GM18519 (cell line): Measurements from ENCODE around the gene SCO1.
"Not testable (repeated sequence)": the region's sequence is repeated elsewhere in the genome, so short reads cannot be mapped to it uniquely, and the experiment has no call there.

Experiments
- ATAC-seq: cut with Tn5 transposase; IDR thresholded peaks from one replicate; pipeline ENCODE4 v1.9.1; 2021; ENCODE audit warnings: mild to moderate bottlenecking, moderate library complexity; ENCODE audit not compliant: unreplicated experiment, low FRiP score

Gene SCO1

DNA sequence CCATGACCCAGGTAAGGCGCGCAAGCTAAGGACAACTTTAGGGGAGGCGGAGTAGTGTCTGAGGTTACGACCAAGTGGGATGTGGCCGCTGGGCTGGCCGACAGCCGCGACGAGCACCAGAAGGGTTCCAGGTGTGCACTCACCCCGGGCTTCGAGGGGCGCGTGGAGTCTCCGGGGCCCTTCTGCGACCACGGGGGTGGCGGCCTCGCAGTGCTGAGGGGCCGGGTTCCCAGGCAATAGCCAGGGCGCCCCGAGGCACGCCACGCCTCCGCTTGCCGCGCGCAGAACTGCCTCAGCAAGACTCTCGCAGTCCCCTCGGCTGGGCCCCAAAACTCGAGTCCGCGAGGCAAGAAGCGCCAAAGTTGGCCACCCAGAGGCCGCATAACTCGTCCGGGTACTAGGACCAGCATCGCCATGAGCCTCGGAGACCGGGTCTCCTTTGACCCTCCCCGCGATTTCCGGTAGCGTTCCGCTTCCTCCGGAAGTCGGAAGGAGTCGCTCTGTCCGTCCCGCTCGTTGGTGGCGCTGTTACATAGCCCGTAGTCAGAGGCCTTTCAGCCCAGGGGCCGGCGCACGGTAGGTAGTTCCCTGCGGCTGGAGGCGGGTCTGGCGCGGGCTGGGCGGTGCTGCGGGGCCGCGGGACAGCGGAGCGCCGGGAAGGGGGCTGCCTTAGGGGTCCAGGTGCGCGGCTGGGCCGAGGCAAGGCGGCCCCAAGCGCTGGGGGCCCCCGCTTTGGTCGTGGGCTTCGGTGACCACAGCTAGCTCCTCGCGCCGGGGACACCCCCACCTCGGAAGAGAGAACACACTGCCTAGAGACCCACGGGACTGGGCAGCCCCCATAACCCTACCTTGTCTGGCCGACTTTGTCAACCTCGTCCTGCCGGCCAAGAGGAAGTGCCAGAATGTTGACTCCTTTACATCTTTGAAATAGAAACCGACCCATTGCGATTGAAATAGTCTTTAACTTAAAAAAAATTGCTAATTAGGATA, at the start of gene SCO1, which contains the start of gene ADPRM:
Gene SCO1, minus strand, starts transcription at position 442 of the 990 bp plus-strand sequence. Its CDS starts 26 bp downstream, at position 416.
Gene ADPRM, plus strand, starts transcription at position 503 of the 990 bp plus-strand sequence. CDS start 7,333 bp downstream, outside the sequence.
- ATAC-seq, result peak; percentile 93

DNA sequence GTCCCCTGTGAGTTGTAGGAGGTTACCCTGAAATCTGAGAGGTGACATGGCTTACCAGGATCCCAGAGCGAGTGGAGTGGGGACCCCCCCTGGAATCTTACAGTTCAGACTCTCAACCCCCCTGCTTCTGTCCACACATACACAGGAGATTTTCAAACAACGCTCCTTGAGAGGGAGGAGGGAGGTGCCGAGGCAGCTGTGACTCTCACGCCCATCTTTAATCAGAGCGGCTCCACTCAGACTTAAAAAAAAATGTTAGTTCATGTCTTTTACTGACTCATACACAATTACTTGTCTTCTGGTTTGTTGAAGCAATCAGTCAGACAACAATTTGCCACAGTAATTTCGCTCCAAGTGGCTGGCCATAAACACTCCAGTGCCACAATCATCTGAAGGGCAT, 47.9 kb upstream of the SCO1 start:
- no peak for ATAC-seq

DNA sequence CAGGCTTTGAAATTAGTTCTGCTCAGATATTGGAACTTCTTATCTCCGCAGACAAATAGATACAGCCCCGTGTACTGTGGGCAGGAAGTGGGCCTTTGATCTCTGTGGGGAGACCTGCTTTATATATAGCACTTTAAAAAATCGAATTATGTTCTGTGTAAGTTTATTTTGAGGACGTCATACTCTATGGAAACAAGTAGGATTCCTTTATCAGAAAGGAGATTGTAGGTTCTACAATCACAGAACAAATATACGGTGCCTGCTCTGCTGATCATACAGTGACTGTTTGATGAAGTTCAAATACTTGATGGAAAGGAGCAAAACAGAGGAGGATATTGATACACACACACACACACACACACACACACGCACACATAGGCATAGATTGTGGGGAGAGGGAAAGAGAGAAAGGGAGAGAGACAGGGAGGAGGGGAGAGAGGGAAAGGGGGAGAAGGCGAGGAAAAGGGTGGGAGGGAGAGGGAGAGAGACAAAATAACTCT, 47.2 kb upstream of the SCO1 start:
- ATAC-seq, result no peak

DNA sequence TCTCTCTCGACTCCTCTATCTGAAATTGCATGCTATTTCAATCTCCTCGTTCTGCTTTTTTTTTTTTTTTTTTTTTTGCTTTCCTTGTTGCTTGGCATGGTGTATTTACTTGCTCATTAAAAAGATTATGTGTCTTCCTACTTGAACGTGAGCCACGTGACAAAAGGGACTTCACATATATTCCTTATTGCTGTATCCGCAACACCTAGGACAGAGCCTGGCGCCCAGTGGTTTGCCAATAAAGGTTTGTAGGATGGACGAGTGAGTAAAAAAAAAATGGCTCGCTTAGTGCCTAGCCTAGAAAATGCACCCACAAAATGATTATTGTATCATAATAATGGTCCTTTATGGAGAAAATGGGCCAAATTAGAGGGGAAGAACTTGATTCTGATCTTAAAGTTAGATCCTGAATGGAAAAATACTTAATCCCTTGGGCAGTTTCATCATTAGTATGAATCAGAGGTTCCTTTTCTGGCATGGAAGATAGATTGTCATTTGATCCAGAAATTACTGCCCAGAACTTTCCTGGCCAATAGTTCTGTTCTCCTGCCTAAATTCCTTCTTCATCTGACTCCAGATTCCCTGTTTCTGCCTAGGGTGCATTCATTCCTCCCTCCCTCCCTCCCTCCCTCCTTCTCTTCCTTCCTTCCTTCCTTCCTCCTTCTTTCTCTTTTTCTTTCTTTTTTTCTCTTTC, 46.1 kb upstream of the SCO1 start:
- ATAC-seq, result no peak

DNA sequence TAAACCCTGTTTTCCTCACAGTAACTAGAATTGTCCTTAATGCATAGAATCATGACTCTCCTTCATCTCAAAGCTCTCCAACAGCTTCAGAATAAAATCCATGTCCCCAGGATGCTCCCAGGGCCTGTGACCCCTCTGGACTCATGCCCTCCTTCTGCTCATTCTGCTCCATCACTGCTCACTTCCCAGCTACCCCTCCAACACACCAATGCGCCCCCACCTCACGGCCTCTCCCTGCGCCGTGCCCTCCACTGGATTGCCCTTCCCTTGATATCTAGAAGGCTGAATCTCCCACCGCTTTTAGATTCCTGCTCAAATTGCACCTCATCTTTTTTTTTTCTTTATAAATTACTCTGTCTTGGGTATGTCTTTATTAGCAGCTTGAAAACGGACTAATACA, 45.1 kb upstream of the SCO1 start:
- no peak for ATAC-seq

DNA sequence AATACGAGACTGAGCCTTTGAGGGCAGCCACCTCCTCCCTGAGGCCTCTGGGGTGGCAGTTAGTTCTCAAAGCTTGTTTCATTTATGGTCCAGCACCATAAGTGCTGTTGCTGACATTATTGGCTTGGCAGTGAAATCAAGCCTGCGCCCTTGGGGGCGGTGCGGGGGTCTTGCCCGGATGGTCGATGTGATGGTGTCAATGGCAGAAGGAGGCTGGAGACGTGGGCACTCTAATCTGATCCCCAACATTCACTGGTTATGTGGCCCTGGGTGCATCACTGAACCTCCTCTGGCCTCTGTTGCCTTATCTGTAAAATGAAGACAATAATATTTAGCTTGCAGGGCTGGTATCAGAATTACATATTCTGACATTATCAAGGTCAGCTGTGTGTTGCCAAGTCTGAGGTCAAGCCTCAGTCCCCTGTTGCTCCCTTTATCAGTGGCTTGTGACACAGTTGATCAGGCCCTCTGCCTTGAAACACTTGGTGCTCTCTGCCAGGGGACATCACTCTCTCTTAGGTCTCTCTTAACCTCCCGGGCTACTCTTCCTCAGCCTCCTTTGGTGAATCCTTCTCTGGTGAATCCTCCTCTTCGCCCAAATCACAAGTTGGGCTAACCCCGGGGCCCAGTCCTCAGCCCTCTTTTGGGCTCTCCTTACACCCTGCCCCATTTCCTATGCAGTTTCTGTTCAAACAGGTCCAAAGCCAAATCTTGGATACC, 44.2 kb upstream of the SCO1 start:
- ATAC-seq, result no peak

DNA sequence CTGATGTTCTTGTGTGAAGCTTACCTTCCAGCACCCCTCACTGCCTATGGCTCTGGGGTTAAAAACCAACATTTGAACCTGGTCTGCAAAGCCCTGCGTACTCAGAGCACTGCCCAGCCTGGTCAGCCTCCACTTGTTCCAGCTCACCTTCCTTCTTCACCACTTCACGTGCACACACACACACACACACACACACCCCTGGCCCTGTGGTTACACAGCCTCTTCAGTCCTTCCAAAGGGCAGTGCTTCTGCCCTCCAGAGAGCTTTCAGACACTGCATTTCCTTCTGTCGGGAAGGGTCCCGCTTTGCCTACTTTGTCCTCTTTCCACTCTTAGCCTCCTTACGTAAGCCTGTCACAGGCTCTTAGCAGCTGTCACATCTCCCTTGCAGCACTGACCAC, 42.1 kb upstream of the SCO1 start:
- no peak for ATAC-seq

DNA sequence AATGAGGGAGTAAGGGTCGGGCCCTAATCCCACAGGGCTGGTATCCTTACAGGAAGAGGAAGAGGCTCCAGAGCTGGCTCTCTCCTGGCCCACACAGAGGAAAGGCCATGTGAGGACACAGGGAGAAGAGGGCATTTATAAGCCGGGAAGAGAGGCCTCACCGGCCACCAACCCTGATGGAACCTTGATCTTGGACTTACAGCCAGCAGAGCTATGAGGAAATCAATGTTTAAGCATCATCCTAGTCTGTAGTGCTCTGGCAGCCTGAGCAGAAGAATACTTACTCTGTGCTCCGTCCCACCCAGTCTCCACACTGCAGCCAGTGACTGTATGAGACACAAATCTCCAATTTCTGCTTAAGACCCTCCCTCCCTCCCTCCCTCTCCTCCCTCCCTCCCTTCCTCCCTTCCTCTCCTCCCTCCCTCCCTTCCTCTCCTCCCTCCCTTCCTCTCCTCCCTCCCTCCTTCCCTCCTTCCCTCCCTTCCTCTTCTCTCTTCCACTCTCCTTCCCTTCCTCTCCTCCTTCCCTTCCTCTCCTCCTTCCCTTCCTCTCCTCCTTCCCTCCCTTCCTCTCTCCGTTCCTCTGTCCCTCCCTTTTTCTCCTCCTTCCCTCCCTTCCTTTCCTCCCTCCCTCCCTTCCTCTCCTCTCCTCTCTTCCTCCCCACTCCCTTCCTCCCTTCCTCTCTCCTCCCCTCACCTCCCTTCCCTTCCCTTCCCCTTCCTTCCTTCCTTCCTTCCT, 41.4 kb upstream of the SCO1 start:
- no peak for ATAC-seq

DNA sequence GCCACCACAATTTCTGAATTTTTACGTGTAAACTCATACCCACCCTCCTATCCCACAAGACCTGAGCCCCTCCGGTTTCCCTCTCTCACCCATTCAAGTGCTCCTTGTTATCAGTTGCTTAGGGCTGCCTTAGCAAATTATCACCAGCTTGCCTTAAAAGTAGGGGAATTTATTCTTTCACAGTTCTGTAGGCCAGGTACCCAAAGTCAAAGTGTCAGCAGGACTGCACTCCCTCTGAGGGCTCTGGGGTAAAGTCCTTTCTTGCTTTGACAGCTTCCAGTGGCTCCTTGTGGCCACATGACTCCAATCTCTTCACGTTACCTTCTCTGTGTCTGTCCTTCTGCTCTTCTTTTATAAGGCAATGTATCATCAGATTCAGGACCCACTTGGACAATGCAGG, 40.4 kb upstream of the SCO1 start:
- ATAC-seq, result no peak

DNA sequence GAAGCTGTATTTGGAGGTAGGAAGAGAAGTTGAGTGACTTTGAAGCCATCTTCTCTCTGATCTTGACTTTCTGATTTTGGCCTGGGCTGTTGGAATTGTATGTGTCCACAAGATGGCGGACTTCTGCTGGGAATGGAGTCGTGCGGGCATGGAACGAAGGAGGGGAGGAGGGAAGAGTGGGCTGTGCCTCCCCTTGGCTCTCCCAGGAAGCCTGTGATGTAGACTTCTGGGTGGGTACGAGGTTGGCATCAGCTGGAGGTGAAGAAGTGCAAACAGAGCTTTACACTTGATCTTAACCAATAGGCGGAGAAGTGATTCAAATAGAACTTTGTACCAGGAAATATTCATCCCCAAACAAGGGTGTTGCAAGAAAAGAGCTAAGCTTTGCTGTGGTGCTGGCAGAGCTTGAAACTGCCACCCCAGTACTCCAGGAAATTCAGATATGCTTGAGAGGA, 39.9 kb upstream of the SCO1 start:
- no peak for ATAC-seq

DNA sequence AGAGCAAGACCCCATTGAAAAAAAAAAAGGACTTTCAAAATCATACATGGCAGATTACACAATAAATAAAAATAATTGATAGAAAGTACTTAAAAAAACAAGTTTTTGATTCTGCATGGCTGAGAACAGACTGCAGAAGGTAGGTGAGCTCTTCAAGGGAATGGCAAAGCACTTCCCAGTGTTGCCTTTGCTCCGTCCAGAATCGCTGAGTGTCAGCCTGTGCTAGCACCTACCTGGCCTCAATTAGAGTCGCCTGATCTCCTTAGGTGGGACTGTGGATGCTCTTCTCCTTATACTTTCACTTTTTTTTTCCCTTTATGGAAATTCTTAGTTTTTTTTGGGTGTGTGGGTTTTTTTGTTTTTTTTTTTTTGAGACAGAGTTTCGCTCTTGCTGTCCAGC, 38.5 kb upstream of the SCO1 start:
- ATAC-seq, result no peak

DNA sequence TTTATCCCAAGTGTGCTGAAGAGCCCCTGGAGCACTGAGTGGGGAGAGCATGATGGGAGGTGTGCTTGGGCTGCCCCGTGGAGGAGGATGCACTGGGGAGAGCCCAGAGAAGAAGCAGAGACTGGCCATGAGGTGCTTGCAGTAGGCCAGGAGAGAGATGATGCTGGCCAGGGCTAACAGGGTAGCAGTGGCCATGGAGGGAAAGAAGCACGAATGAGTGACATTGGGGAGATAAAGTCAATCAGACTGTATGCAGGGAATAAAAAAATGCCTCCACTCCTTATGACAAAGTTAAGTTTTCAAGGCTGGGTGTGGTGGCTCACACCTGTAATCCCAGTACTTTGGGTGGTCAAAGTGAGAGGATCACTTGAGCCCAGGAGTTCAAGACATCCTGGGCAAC, 37.9 kb upstream of the SCO1 start:
- ATAC-seq, result no peak

DNA sequence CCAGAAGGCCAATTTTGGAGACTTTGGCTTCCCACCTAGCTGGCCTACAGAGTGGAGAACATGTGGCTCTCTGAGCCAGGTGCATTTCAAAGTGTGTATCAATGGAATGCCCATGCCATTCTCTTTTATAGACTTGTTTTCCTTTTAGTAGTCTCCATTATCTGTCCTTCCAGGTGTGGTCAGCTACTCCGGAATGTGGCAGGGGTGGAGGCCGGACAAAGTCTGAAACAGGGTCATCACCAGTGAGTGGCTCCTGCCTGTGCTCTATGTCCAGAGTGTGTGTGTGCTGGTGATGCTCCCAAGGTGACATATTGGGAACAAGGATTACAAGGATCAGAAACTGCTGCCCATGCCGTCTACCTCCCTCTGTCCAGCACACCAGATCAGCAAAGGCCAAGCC, 36.3 kb upstream of the SCO1 start:
- ATAC-seq, result no peak

DNA sequence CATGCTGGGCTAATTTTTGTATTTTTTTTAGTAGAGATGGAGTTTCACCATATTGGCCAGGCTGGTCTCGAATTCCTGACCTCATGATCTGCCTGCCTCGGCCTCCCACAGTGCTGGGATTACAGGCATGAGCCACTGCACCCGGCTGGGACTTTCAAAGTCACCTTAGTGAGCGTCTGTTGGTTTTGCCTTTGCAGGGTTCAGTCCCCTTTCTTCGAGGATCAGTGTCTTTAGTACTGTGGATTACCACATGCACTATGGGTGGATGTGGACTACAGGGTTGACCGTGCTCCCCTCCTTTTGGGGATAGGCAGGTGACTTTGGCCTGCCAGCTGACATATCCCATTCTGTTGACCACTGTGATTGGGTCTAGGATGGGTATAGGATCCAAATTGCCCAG, 34.8 kb upstream of the SCO1 start:
- not testable (repeated sequence) for ATAC-seq

DNA sequence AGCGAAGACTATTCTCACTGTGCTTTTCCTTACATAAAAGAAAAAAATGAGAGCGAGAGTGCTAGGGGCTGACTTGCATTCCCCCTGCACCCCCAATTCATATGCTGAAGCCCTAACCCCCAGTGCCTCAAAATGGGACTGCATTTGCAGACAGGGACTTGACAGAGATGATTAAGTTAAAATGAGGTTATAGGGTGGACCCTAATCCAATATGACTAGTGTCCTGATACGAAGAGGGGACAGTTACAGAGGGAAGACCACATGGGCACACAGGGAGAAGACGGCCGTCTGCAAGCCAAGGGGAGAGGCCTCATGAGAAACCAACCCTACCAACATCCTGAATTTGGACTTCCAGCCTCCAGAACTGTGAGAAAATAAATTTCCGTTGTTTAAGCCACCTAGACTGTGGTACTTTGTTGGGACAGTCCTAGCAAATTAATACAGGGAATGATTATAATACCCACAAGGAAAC, 34.1 kb upstream of the SCO1 start:
- ATAC-seq, result no peak

DNA sequence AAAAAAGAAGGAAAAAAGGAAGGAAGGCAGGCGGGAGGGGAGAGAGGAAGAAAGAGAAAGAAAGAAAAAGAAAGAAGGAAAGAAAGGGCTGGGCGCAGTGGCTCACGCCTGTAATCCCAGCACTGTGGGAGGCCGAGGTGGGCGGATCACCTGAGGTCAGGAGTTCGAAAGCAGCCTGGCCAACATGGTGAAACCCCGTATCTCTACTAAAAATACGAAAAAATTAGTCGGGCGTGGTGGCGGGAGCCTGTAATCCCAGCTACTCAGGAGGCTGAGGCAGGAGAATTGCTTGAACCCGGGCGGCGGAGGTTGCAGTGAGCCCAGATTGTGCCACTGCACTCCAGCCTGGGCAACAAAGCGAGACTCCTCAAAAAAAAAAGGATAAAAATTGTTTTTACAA, 32.9 kb upstream of the SCO1 start:
- ATAC-seq, result not testable (repeated sequence)

DNA sequence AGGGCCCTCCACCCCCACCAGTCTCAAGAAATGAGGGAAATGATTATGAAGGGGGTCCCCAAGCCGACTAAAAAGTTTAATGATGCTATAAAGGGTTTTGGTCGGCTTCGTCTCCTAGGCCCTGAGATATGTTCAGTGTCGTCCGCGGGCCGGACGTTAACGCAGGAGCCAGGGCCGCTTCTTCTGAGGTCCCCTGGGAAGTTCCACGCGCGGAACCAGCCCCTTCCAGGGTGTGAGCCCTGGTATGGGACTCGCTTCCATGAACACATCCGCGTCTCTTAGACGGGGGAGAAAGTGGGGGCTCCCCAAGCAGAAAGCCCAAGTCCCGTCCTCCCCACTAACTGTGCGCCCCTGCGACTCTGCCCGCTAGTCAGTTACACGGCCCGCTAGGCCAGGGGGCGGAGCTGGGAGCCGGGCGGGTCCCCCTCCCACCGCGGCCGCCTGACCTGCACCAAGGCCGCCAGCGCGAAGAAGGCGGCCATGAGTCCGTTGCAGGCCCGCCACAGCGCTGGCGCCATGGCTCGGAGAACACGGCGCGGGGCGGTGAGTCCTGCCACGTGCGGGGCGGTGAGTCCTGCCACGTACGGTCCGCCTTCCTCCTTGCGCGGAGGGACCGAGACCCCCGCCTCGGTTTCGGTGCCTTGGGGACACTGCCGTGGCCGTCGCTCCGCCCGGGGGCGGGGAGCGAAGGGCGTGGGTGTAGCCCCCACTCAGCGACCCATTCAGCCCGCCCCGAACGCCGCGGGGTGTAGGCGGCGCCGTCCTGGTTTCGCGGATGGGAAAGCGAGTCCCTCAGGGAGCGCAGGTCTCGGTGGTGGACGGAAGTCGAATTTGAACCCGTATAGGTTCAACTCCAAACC, 32.2 kb upstream of the SCO1 start, which contains the start of gene TMEM220:
Gene TMEM220, minus strand, starts transcription at position 690 of the 860 bp plus-strand sequence. Its CDS starts 172 bp downstream, at position 518.
- peak; percentile 39 for ATAC-seq

DNA sequence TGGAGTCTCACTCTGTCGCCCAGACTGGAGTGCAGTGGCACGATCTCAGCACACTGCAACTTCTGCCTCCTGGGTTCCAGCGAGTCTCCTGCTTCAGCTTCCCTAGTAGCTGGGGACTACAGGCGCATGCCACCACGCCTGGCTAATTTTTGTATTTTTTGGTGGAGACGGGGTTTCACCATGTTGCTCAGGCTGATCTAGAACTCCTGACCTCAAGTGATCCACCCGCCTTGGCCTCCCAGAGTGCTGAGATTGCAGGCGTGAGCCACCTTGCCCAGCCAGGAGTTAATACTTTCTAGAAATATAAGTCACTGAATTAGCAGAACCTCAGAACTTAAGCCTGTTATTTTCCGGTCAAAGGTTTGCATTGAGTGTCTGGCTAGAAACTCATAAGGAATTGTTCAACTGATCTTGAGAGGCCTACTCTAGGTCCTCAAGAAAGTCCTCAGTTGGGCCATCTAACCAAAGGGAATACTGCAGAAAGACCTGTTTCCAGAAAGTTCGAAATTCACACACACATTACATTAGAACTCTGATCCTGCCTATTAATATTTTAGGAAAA, 31.1 kb upstream of the SCO1 start:
- no peak for ATAC-seq
